GM23248 (cell line): ENCODE measurements around the gene ALDH4A1.

Source experiments
- EZH2 ChIP-seq: fragments of 200-600 bp; sonication (generic); IDR thresholded peaks from 2 replicates; pipeline ENCODE4 v1.6.1; 2018; ENCODE audit warnings: antibody characterized with exemption, mild to moderate bottlenecking; ENCODE audit not compliant: insufficient read depth, poor library complexity, severe bottlenecking
- EZH2phosphoT487 ChIP-seq: fragments of 200-600 bp; sonication (generic); IDR thresholded peaks from 2 replicates; pipeline ENCODE4 v1.6.1; 2018; ENCODE audit warnings: antibody characterized with exemption, moderate library complexity, mild to moderate bottlenecking, low read depth; ENCODE audit not compliant: insufficient read depth

GRCh38 chr1:18875796-18876128 lies 26.6 kb downstream of the ALDH4A1 start:
- TF ChIP-seq EZH2phosphoT487 (no peak), EZH2 (no peak)
